ENCODE measurements around the gene CPPED1.

The CPPED1 gene

GRCh38 chr16:12613131-12613991 lies 190.3 kb downstream of the CPPED1 start:
- H3K4me2 ChIP-seq (ENCODE audit: low read length): peak overlapping the region; percentile 76
- peaks cover 32% of the 10 kb centered on the region for H3K4me1 ChIP-seq (ENCODE audit: low read length)
- H3K27ac ChIP-seq (ENCODE audit: low read length): peak overlapping the region; percentile 49
- H3K4me3 ChIP-seq (ENCODE audit: low read length): peak overlapping the region; percentile 54
- H2AFZ ChIP-seq (ENCODE audit: low read depth, low read length): no peak overlapping the region
- H3K27me3 ChIP-seq (ENCODE audit: low read depth, low read length): no peaks in the 10 kb centered on the region
- H3K79me2 ChIP-seq (ENCODE audit: low read length): no peaks in the 10 kb centered on the region
- H4K20me1 ChIP-seq (ENCODE audit: insufficient read depth, low read length): no peaks in the 10 kb centered on the region
- peak overlapping the region; percentile 22 for H3K9ac ChIP-seq (ENCODE audit: low read length)
- no peaks in the 10 kb centered on the region for H3K36me3 ChIP-seq (replicated peaks; ENCODE audit: low read depth, low read length)
- H3K9me3 ChIP-seq (ENCODE audit: insufficient read depth, low read length): no peaks in the 10 kb centered on the region
- no peak for TF ChIP-seq EZH2phosphoT487 (IDR thresholded peaks at IDR 0.05; ENCODE audit: low read depth)
- no peak for TF ChIP-seq CTCF (IDR thresholded peaks at IDR 0.05; ENCODE audit: low read depth, low read length)

GRCh38 chr16:12612598-12613101 lies 191.0 kb downstream of the CPPED1 start:
- H3K9me3 ChIP-seq (ENCODE audit: insufficient read depth, low read length): no peaks in the 10 kb centered on the region
- H3K27me3 ChIP-seq (ENCODE audit: low read depth, low read length): no peaks in the 10 kb centered on the region
- no peak overlapping the region for H2AFZ ChIP-seq (ENCODE audit: low read depth, low read length)
- no peaks in the 10 kb centered on the region for H3K79me2 ChIP-seq (ENCODE audit: low read length)
- peak overlapping the region; percentile 54 for H3K4me3 ChIP-seq (ENCODE audit: low read length)
- no peaks in the 10 kb centered on the region for H4K20me1 ChIP-seq (ENCODE audit: insufficient read depth, low read length)
- peak overlapping the region; percentile 49 for H3K27ac ChIP-seq (ENCODE audit: low read length)
- H3K4me2 ChIP-seq (ENCODE audit: low read length): peak overlapping the region; percentile 76
- H3K4me1 ChIP-seq (ENCODE audit: low read length): peaks cover 32% of the 10 kb centered on the region
- no peak for TF ChIP-seq CTCF (IDR thresholded peaks at IDR 0.05; ENCODE audit: low read depth, low read length)
- no peak for TF ChIP-seq EZH2phosphoT487 (IDR thresholded peaks at IDR 0.05; ENCODE audit: low read depth)
- no peaks in the 10 kb centered on the region for H3K36me3 ChIP-seq (replicated peaks; ENCODE audit: low read depth, low read length)
- H3K9ac ChIP-seq (ENCODE audit: low read length): no peak overlapping the region; the same call in 1 of the 2 replicates

- H3K9me3 ChIP-seq (ENCODE audit: insufficient read depth, low read length): no peaks in the 10 kb centered on the region
- H3K4me1 ChIP-seq (ENCODE audit: low read length): peaks cover 27% of the 10 kb centered on the region
- no peak overlapping the region for H2AFZ ChIP-seq (ENCODE audit: low read depth, low read length)
- H3K9ac ChIP-seq (ENCODE audit: low read length): no peak overlapping the region
- H4K20me1 ChIP-seq (ENCODE audit: insufficient read depth, low read length): no peaks in the 10 kb centered on the region
- no peaks in the 10 kb centered on the region for H3K36me3 ChIP-seq (replicated peaks; ENCODE audit: low read depth, low read length)
- H3K27me3 ChIP-seq (ENCODE audit: low read depth, low read length): no peaks in the 10 kb centered on the region
- no peak overlapping the region for H3K4me3 ChIP-seq (ENCODE audit: low read length)
- no peak overlapping the region for H3K4me2 ChIP-seq (ENCODE audit: low read length)
- TF ChIP-seq CTCF (IDR thresholded peaks at IDR 0.05; ENCODE audit: low read depth, low read length) (no peak), EZH2phosphoT487 (IDR thresholded peaks at IDR 0.05; ENCODE audit: low read depth) (no peak)
- no peak overlapping the region for H3K27ac ChIP-seq (ENCODE audit: low read length)
- no peaks in the 10 kb centered on the region for H3K79me2 ChIP-seq (ENCODE audit: low read length)
Observed at GRCh38 chr16:12611916-12612597, 191.6 kb downstream of the CPPED1 start.

- TF ChIP-seq CTCF (IDR thresholded peaks at IDR 0.05; ENCODE audit: low read depth, low read length): no peak
- TF ChIP-seq EZH2phosphoT487 (IDR thresholded peaks at IDR 0.05; ENCODE audit: low read depth): no peak
- no peak overlapping the region for H3K4me2 ChIP-seq (ENCODE audit: low read length)
- H3K79me2 ChIP-seq (ENCODE audit: low read length): no peaks in the 10 kb centered on the region
- H2AFZ ChIP-seq (ENCODE audit: low read depth, low read length): no peak overlapping the region
- H3K9me3 ChIP-seq (ENCODE audit: insufficient read depth, low read length): no peaks in the 10 kb centered on the region
- H3K27me3 ChIP-seq (ENCODE audit: low read depth, low read length): no peaks in the 10 kb centered on the region
- no peak overlapping the region for H3K27ac ChIP-seq (ENCODE audit: low read length)
- no peak overlapping the region for H3K4me3 ChIP-seq (ENCODE audit: low read length)
- no peaks in the 10 kb centered on the region for H4K20me1 ChIP-seq (ENCODE audit: insufficient read depth, low read length)
- peaks cover 27% of the 10 kb centered on the region for H3K4me1 ChIP-seq (ENCODE audit: low read length)
- no peaks in the 10 kb centered on the region for H3K36me3 ChIP-seq (replicated peaks; ENCODE audit: low read depth, low read length)
- no peak overlapping the region for H3K9ac ChIP-seq (ENCODE audit: low read length)
Observed at GRCh38 chr16:12611006-12611477, 192.6 kb downstream of the CPPED1 start.

Data from OCI-LY3 (cell line).